GM19099 (cell line): ENCODE data around the gene DCXR.

Experiments used
- POLR2A ChIP-seq: IDR thresholded peaks from 3 replicates; pipeline ENCODE4 v1.6.1; 2011; ENCODE audit warnings: low read depth; ENCODE audit not compliant: insufficient read length; ENCODE audit errors: extremely low read depth

Gene DCXR

DNA sequence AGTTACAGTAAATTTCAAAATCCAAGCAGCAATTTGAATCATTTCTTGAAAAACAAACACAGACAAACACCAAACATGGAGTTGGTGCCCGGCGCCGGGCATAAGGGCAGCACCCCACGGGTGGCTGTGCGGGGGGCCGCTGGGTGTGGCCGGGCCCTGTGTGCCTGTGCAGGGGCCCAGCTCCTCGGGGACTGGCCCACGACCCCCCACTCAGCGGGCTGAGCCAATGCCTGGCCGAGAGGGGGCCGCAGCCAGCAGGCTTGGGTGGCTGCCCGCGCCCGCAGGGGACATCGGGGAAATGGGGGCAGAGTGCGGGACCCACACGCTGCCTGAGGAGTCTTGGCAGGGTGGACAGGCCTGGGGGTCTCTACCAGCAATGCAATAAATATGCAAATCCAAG lies 40.9 kb upstream of the DCXR start:
- TF ChIP-seq POLR2A = no peak

DNA sequence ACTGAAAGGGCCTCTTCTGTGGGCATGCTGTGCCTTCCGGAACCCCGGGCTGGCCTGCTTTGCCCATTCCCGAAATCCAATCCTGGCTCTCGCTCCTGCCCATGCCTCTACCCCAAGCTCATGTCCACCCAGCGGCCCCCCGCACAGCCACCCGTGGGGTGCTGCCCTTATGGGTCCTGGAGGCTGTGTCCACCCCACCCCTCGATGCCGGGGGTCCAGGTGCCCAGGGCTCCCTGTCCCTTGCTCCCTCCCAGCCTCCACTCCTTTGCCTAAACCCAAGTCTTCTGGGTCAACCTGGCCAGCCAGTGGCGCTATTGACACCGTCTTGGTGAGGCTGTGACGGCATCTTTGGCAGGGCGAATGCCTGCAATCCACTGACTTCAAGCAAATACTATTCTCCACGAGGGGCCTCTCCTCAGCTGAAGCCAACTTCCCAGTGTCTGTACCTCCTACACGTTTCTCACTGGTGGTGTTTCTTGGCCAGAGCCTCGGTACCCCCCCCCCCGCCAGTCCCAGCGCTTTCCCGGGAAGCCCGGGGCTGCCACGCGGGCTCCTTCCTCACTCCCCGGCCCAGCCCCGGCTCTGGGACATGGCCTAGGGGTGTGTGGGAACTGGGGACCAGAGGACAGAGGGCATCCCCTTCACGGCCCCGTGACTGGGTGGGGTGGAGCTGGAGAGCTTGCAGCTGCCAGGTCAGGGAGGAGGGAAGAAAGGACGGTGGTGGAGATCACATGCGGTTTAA lies 40.3 kb upstream of the DCXR start:
- TF ChIP-seq POLR2A = no peak

DNA sequence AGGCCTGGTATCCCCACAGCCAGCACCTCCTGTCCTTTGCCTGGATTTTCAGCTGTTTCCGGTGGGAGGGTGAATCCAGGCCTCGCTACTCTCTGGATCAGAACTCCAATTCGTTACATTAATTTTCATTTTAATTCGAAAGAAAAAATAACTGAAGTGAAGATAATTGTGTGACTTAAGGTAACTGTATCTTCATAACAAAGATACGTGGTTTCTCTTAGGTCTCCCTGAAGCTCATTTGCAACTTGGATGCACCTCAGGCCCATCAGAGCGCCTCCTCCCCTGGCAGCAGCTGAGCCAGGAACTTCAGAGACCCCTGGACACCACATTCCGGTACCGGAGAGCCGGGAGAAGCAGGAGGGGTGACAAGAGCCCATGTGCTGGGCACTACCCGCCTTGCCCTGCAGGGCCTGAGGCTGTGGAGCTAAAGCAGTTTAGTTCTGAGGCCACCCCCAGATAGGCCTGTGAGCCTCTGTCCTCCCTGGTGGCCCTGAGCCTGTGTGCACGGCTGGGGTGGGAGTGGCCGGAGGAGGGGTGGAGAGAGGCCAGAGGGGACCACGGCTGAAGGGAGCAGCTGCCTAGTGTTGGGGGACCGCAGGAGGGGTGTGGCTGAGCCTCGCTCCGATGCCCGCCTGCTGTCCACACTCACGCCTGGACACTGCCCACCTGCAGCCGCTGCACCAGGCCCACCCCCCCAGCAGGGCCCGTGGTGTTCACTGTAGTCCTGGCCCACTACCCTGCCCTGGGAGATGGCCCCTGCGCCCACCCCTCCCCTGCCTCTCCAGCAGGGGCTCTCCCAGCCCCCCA lies 39.5 kb upstream of the DCXR start:
- TF ChIP-seq POLR2A = peak; percentile 12

DNA sequence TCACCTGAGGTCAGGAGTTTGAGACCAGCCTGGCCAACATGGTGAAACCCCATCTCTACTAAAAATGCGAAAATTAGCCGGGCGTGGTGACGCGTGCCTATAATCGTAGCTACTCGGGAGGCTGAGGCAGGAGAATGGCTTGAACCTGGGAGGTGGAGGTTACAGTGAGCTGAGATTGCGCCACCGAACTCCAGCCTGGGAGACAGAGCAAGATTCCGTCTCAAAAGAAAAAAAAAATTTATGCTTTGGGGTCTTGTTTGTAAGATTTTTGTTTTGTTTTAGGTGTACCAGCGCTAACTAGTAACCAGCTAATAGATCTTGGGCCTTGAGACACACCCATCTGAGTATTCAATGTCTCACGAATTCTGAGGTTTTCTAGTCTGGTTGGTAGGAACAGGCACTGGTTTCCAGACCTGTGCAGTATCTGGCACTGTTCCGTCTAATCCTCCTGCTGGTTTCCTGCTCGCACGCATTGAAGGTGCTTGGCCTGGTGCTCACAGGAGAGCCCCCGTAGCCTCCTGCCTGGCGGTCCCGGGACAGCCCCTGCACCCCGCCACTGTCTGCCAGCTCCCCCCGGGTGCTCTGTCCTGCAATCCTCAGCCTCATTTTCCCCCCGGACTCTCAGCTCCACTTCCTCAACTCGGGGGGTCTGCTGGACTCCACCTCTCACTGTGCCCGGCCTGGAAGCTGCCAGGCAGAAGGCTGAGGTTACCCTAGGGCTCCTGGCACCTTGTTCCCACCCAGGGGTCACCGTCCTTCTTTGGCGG lies 38.7 kb upstream of the DCXR start:
- TF ChIP-seq POLR2A = no peak

DNA sequence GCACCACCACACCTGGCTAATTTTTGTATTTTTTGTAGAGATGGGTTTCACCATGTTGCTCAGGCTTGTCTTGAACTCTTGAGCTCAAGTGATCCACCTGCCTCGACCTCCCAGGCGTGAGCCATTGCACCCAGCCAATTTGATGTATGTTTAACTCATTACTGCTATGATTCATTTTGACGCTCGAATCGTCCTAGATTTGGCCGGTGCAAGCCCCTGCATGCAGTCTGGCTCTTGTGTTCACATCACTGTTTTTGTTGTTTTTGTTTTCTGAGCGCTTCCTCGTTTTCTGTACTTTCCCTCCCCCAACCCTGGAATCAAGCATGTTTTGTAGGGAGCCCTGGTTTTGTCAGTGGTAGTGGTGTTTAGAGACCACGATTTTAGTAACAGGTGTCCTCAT lies 35.9 kb upstream of the DCXR start:
- TF ChIP-seq POLR2A = no peak

DNA sequence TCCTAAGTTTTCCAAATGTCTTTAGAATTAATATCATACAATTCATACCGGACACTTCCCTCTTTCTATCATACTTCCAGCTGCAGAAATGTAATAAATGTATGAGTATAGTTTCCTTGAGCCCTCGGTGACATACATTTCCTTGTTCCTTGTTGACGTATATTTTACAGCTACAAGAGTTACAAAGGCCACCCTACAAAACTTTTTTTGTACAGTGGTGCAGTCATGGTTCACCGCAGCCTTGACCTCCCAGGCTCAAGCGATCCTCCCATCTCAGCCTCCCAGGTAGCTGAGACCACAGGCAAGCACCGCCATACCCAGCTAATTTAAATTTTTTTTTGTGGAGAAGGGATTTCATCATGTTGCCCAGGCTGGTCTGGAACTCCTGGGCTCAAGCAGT lies 35.3 kb upstream of the DCXR start:
- no peak for TF ChIP-seq POLR2A

DNA sequence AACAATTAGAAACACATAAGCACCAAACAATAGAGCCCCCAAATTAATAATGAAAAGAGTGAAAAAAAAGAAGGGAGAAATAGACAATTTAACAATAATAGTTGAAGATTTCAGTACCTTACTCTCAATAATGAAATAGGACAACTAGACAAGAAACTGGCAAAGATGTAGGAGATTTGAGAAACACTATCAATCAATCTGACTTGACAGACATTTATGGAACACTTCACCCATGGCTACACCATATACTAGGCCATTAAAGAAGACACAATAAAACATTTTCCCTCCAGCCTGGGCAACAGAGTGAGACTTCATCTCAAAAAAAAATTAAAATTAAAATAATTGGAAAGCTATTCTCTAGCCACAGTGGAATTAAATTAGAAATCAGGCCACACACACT lies 33.1 kb upstream of the DCXR start:
- no peak for TF ChIP-seq POLR2A

DNA sequence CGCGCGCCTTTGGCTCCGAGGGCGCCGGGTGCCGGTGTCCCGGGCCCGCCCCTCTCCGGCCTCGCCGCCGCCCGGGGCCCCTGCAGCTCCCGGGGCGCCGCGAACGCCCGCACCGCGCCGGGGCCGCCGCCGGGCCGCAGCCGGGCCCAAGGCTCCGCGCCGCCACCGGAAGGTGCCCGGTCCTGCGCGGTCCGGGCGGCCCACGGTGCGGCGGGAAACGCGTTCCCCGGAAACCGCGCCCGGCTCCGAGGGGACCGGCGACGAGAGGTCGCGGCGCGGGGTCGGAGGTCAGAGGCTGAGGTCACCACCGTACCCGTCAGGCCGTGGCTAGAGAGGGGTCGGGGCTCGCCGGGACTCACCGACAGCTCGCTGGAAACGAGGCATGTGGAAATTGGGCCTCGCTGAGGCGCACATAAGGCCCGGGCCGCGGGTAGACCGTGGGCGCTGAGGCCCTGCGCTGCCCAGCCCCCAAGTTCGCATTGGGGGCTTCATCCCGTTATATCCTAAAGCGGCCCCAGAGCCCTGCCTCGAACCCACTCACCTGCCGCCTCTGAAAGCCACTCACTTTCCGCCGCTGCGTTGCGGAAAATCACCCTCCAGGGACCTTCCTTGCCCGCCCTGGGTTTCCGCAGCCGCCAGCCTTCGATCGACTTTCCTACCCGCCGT lies 28.3 kb upstream of the DCXR start, which contains the start of gene DUS1L:
TSS of gene DUS1L (minus strand) at position 167 of the 666 bp plus-strand sequence. CDS start 745 bp downstream, outside the sequence.
- peak; percentile 73 for TF ChIP-seq POLR2A

DNA sequence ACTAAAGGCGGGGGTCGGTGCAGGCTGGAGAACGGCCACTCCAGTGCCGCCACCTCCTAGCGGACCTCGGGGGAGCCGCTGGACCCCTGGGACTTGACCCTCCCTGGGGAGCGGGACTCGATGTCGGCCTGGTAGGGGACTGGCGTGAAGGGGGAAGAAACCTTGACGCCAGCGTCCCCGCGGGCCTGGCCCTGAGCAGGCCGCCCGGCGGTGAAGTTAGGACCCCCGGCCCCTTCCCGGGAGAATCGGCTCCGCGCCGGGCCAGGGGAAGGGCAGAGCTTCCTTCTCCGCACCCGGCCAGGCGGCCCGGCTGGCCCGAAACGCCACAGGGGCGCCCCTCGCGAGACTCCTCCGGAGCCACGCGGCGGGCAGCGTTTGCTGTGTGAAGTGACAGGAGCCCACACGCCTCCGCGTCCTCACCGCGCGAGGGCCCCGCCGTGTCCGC lies 27.7 kb upstream of the DCXR start:
- no peak for TF ChIP-seq POLR2A

DNA sequence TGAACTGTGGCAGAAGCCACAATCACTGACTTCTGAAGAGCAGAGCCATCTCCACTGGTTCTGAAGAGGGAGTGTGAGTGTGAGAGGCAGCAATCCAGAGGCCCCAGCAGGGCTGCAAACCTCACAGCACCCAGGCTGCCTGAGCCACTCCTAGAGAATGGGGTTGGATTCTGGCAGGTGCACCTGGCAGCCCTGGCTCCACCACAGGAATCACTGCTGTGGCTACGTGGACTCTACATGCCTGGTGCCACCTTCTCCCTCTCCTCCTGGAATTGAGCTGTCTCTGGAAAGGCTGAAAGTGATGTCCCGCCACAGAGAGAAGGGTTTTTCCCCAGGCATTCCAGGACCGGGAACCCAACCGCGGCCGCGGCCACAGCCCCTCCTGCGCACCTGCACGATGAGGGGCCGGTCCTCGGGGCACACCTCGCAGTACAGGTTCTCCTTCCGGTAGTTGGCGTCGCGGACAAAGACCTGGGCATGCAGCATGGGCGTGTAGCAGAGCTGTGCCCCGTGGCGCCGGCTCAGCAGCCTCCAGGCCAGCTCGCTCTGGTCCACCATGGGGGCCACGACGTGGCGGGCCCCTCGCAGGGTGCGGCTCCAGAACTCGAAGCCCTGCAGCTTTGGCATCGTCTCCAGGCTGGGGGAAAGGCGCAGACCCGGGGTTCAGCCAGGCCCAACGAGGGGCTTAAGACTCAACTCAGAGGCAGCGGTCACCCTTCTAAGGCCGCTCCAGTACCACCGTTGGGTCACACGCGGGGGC lies 27.1 kb upstream of the DCXR start:
- TF ChIP-seq POLR2A = no peak

DNA sequence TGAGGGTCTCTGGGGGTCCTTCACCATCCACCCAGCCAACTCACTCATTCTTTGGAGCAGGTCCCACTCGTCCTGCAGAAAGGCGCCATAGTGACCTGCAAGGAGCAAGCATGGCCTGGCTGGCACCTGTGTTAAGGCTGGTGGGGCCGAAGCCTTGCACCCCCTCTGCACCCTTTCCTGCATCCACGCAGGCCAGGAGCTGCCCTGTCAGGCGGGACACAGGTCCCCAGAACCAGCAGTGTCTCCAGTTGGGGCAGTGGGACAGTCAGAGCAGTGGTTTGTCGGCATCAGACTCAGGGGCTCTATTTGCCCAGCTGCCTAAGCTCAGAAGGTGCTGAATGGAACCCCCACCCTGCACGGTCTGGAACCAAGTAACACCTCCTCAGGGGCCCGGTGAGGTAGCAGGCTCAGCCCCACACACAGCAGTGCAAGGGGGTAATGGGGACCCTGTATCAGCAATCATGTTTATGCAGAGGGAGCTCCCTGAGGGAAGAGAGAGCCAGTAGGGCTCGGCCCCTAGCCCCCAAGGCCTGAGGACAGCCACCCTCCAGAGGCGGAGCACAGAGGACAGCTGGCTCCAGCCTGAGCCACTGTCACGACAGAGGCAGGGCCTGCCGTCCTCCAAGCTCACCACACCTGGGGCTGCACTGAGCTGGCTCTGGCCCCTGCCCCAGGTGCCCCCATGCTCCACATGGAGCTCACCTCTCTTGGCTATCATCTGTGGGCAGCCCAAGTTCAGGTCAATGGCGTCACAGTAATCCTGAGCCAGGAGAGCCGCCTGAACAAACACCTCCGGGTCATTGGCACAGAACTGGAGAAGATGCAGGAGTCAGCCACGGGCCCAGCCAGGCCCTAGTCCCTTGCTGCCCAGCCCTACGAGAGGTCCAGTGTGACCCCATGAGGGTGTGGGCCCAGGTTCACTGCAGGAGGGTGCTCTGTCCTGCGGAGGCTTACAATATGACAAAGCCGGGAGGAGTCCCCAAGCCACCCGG lies 26.2 kb upstream of the DCXR start:
- TF ChIP-seq POLR2A = no peak

DNA sequence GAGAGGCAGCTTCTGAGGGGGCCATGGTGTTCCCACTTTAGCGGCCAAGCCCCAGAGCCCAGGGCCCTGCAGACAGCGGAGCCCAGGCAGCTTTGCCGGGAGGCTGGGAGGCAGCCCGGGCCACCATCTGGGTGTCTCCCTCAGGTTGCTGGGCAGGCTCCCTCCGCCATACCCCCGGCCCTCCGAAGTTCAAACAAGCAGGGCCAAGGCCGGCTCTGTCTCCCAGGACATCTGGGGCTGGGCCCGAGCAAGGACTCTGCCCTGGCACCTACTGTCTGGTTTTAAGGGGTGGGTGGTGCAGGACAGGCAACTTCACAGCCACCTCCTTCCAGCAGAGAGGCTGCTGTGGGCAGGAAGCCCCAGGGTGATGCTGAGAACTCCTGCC lies 25.5 kb upstream of the DCXR start:
- no peak for TF ChIP-seq POLR2A
